Amniotic stem cell (primary cell): Measurements from ENCODE around the gene CYP2A13.
"Not testable (repeated sequence)": the region's sequence is repeated elsewhere in the genome, so short reads cannot be mapped to it uniquely, and the experiment has no call there.

Source experiments
- DNase-seq: peaks from one replicate; lab custom pipeline; 2025; lab: John Stamatoyannopoulos, UW

The CYP2A13 gene, protein sequence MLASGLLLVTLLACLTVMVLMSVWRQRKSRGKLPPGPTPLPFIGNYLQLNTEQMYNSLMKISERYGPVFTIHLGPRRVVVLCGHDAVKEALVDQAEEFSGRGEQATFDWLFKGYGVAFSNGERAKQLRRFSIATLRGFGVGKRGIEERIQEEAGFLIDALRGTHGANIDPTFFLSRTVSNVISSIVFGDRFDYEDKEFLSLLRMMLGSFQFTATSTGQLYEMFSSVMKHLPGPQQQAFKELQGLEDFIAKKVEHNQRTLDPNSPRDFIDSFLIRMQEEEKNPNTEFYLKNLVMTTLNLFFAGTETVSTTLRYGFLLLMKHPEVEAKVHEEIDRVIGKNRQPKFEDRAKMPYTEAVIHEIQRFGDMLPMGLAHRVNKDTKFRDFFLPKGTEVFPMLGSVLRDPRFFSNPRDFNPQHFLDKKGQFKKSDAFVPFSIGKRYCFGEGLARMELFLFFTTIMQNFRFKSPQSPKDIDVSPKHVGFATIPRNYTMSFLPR

DNA sequence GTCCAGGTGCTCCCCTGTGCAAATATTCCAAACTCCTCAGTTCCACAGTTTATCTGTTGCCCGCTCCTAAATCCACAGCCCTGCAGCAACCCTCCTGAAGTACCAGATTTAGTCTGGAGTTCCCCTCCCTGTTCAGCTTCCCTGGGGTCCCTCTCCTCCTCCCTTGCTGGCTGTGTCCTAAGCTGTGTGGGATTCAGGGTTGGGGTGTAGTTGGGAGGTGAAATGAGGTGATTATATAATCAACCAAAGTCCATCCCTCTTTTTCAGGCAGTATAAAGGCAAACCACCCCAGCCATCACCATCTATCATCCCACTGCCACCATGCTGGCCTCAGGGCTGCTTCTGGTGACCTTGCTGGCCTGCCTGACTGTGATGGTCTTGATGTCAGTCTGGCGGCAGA lies at the start of gene CYP2A13:
Gene CYP2A13, plus strand, starts transcription at position 301 of the 400 bp plus-strand sequence. Its CDS starts 21 bp downstream, at position 322.
- DNase-seq = no peak

DNA sequence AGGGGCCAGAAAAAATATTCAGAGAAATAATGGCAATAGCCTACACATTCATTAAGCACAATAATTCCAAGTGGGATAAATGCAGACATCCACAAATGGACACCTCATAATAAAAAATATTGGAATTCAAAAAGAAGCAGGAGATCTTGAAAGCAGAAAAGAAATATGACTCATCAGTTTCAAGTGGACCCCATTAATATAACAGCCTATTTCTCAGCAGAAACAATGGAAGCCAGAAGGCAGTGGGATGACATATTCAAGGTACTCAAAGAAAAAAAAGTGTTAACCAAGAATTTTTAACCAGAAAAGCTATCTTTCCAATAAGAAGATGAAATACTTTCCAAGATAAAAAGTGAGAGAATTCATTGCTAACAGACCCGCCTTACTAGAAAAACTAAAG lies 48.4 kb upstream of the CYP2A13 start:
- no peak for DNase-seq

DNA sequence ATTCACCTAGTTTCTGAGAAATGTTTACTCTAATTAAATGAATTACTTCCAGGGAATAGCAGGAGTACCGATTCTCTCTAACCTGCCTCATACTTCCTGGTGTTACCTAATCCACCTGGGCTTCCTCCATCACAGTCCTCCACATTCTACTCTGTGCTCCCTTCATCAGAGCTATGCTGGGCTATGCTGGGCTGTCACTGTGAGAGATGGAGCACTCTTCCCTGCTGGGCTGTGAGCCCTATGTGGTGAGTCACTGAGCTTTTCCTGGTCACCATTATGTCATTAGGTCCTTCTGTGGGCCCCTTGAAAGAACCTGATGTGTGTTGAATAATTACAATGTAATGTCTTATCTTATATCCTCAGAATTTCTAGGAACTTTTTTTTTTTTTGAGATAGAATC lies 43.2 kb upstream of the CYP2A13 start:
- not testable (repeated sequence) for DNase-seq

DNA sequence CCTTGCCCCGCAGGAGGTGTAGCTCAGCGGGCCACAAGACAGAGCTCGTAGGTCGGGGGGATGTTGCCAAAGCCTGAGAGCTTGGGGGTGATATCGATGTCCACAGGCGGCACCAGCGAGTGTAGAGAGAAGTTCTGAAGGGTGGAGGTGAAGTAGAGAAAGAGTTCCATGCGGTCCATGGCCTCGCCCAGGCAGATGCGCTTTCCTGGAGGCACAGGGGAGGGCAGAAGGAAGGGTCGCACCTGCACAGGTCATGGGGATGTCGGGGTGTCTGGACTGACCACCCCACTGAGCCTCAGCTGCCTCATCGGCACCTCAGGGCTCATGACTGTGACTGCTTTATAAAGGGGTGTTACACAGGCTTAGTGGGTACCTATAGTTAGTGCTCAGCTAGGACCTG lies 37.8 kb upstream of the CYP2A13 start:
- DNase-seq = no peak

DNA sequence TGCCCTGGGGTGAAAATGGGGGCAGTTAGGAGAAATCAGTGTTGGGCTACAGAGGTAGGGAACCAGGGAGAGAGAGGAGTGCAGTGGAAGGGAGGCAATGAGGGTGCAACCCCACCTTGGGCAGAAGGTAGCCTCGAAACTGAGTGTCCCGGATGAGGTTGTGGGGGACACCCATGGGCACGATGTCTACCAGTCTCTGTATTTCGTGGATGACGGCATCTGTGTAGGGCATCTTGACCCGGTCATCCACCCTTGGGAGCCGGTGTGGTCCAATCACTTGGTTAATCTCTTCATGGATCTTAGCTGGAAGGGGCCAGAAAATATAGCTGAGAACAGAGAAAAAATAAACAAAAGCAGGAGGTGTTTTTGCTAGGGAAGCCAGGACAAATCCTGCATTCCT lies 36.1 kb upstream of the CYP2A13 start:
- not testable (repeated sequence) for DNase-seq

DNA sequence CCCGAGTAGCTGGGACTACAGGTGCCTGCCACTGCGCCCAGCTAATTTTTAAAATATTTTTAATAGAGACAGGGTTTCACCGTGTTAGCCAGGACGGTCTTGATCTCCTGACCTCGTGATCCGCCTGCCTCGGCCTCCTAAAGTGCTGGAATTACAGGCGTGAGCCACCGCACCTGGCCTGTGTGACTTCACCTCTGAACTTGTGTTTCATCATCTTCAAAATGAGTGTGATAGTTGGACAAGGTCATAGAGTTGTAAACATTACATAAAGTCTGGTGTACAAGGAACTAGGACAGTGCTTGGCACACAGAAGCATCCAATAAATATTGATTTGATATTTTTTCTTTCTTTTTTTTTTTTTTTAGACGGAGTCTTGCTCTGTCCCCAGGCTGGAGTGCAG lies 34.9 kb upstream of the CYP2A13 start:
- DNase-seq = not testable (repeated sequence)

DNA sequence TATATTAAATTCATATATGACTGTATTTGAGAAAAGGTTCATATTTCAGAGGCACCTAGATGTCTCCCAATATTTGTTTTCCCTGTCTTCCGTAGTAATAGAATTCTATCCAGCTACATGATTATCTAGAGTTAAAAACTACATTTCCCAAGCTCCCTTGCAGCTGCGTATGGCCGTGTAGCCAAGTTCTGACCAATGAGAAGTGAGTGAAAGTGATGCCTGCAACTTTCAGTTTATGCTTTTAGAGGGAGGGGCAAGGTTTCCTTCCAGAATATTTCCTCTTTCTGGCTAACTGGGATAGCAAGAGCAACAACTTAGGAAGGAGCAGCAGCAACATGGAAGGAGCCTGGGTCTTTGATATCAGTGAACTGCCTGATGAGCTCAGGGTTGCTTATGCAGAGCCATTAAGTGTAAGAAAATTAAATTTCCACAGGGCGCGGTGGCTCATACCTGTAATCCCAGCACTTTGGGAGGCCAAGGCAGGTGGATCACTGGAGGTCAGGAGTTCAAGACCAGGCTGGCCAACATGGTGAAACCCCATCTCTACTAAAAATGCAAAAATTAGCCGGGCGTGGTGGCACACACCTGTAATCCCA lies 23.2 kb upstream of the CYP2A13 start:
- DNase-seq = no peak

DNA sequence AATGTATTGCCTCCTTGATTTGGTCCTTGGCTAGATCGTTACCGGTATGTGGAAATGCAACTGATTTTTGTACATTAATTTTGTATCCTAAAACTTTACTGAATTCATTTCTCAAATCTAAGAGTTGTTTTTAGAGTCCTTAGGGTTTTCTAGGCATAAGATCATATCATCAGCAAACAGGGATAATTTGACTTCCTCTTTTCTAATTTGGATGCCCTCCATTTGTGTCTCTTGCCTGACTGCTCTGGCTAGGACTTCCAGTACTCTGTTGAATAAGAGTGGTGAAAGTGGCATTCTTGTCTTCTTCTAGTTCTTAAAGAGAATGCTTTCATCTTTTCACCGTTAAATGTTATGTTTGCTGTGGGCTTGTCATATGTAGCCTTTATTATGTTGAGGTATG lies 12.0 kb upstream of the CYP2A13 start:
- DNase-seq = no peak

DNA sequence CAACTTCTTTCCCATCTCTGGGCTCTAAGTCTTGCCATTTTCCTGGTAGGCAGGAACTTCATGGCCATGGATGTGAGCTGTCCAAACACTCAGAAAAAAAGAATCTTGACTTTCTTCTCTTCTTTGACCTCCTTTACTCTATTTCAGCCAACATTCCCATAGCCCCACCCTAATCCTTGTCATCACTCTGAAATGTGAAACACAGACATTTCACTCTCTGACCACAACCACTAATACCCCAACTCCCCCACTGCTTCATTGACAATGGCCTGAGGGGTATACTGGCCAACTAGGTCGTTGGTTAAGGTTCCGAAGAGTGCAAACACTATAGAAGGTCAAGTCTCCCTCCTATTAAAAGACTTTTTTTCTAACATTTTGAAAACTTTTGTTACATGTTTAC lies 4.7 kb upstream of the CYP2A13 start:
- no peak for DNase-seq

DNA sequence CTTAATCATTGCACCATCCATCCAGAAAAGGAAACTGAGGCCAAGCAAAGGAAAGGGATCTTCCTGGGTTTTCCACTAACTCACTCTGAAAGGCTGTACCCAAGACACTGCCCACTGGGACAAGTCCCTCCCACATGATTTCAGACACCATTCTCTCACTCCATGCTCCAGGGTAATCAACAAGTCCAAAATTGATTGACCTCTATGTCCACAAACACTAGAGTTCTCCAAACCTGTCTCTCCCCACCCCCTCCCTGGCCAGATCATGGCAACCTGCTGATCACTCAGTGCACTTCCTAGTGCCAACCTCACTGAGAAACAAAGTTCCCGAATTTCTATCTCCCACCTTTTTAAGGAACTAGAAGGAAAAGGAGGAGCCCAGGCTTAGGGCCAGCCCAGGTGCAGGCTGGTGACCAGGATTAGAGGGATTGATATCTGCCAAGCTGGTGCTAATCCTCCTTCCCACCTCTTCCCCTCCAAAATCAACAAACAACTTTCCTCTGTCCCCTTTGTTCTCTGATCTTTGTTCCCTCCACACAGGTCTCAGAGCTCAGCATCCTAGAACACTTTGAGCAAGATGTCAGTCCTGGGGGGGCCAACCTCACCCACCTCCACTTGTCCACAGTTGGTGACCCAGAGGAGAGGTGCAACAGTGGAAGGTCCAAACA lies 2.4 kb upstream of the CYP2A13 start:
- DNase-seq = no peak

DNA sequence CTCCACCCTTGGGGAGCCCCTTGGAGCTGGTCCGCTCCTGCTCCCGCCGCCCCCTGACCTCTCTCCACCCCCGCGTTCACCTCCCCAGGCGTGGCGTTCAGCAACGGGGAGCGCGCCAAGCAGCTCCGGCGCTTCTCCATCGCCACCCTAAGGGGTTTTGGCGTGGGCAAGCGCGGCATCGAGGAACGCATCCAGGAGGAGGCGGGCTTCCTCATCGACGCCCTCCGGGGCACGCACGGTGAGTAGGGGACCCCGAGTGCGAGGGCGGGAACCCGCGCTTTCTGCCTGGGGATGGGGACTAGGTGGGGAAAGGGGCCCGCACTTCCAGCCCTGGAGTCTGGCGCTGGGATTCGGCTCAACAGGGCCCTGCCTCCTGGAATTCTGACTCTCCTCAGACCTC lies 1.7 kb downstream of the CYP2A13 start:
- no peak for DNase-seq

DNA sequence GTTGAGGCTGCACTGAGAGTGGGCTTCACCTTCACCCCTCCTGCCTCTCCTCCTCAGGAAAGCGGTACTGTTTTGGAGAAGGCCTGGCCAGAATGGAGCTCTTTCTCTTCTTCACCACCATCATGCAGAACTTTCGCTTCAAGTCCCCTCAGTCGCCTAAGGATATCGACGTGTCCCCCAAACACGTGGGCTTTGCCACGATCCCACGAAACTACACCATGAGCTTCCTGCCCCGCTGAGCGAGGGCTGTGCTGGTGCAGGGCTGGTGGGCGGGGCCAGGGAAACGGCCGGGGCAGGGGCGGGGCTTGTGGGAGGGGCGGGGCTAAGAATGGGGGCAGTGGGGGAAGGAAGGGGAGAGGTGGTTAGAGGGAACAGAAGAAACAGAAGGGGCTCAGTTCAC lies 7.5 kb downstream of the CYP2A13 start:
- DNase-seq = no peak

DNA sequence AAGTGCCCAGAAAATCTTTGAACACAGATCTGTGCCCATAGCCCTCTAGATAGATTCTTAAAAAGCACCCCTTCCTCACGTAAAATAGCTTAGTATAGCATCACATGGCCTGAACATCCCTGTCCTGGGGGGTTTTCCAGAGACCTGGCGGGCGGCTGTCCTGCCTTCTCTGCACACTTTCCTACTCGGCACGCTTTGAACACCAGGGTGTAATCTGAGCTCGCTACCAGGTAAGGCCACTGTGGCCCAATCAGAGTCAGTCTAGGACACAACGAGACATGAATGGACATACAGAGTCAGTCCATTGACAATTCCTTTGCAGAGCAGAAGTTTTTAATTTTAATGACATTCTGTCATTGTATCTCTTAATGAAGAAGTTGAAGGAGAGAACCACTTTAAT lies 8.1 kb downstream of the CYP2A13 start:
- DNase-seq = no peak

DNA sequence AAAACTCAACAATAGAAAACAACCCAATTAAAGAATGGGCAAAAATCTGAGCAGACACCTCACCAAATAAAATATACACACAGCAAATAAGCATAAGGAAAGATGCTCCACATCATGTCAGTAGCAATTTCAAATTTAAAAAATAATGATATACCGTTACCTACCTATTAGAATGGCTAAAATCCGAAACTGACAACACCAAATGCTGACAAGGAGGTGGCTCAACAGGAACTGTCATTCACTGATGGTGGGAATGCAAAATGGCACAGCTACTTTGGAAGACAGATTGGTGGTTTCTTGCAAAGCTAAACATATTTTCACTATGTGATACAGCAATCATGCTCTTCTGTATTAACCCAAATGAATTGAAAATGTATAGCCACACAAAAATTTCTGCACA lies 9.1 kb downstream of the CYP2A13 start:
- no peak for DNase-seq

DNA sequence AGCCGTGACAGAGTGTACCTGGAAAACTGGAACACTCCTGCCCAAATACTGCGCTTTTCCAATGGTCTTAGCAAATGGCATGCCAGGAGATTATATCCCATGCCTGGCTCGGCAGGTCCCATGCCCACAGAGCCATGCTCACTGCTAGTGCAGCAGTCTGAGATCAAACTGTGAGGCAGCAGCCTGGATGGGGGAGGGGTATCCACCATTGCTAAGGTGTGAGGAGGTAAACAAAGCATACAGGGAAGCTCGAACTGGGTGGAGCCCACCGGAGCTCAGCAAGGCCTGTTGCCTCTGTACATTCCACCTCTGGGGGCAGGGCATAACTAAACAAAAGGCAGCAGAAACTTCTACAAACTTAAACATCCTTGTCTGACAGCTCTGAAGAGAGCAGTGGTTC lies 10.5 kb downstream of the CYP2A13 start:
- no peak for DNase-seq

DNA sequence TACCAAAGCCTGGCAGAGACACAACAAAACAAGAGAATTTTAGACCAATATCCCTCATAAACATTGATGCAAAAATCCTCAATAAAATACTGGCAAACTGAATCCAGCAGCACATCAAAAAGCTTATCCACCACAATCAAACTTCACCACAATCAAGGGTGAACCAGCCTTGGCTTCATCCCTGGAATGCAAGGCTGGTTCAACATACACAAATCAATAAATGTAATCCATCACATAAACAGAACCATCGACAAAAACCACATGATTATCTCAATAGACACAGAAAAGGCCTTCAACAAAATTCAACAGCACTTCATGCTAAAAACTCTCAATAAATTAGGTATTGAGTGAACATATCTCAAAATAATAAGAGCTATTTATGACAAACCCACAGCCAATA lies 14.0 kb downstream of the CYP2A13 start:
- not testable (repeated sequence) for DNase-seq

DNA sequence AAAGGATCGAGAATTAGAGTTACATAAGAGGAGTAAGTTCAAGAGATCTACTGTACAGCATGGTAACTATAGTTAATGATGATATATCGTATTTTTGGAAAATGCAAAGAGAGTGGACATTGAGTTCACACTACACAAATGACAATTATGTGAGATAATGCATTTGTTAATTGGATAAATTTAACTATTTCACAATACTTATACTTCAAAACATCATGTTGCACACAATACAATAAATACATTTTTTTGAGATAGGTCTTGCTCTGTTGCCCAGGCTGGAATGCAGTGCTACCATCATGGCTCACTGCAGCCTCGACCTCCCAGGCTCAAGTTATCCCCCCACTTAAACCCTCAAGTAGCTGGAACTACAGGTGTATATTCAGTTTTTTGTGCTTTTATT lies 17.9 kb downstream of the CYP2A13 start:
- DNase-seq = no peak

DNA sequence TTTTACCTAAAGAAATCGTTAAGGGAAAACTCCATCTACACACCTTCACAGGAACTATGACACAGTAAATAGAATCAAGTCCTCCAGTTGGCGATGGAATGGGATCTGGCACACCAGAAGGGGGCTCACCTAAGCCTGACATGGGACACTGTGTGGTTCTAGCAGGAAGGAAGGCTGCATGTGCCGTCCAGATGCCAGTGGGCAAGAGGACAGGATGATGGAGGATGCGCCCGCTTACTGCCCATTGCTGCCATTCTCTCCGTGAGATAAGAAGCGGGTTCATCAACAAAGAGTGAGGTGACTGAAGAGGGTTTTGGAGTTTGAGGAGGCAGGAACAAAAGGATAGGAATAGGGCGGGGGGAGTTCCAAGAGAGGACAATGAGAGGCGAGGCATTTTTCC lies 23.0 kb downstream of the CYP2A13 start:
- DNase-seq = no peak

DNA sequence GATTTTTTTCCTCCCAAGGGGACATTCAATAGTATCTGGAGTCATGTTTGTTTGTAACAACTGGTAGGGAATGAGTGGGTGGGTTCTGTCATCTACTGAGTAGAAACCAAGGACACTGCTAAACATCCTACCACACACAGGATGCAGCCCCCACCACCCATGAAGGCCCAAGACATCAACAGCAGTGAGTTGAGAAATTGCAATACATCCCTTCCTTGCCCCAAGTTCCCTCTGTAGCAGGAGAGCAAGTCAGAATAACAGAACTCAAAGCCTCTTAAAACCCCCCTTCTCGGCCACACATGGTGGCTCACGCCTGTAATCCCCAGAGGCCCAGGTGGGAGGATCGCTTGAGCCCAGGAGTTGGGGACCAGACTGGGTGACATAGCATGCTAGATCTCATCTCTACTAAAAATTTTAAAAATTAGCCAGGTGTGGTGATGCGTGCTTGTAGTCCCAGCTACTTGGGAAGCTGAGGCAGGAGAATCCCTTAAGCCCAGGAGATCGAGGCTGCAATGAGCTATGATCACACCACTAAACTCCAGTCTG lies 23.6 kb downstream of the CYP2A13 start:
- no peak for DNase-seq

DNA sequence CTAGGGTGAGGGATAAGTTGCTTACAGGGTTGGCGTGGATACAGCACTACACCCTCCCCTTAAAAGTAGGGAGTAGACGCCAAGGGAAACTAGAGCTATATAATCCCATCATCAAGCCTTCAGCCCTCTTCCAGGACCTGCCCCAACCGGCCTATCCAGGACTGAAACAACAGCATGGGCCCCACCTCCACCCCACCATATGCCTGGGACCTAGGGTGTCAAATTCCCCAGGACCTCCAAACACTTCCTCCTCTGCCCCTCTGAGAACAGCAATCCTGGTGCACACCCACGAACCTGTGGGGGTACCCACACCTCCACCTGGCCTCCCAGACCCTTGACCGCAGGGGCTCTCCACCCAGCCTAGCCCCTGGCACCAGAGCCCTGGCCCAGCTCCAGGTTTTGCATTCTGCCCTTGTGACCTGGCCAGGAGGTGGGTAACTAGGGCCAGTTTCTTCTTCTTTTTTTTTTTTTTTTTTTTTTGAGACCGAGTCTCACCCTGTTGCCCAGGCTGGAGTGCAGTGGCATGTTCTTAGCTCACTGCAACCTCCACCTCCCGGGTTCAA lies 24.6 kb downstream of the CYP2A13 start:
- DNase-seq = no peak

DNA sequence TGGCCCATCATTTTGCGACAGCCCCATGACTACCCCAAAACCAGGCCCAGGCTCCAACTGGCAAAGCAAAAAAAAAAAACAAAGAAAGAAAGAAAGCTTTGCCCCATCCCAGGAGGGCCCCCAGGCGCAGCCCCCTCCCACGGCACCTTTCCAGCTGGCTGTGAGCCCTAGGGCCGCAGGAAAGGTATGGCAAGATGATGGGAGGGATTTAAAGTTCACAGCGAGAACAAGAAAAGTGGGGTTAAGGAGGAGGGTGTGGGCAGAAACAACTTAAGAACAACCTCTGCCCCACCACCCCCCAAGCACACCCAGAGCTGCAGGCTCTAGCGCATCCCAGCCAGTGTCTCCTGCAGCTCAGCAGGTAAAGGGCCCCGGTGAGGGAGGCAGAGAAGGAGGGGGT lies 25.9 kb downstream of the CYP2A13 start, which contains the start of gene CYP2F1:
Gene CYP2F1, plus strand, starts transcription at position 301 of the 400 bp plus-strand sequence. CDS start 1,757 bp downstream, outside the sequence.
- no peak for DNase-seq

DNA sequence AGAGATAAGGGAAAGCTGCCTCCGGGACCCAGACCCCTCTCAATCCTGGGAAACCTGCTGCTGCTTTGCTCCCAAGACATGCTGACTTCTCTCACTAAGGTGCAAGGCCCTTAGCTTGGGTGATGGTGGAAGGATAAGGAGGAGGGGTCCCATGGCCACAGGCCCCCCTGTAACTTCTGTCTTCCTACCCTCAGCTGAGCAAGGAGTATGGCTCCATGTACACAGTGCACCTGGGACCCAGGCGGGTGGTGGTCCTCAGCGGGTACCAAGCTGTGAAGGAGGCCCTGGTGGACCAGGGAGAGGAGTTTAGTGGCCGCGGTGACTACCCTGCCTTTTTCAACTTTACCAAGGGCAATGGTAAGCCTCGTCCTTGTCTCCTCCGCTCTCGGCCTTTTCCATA lies 28.0 kb downstream of the CYP2A13 start:
- DNase-seq = no peak
